Body of pancreas (tissue), 4 donors: ENCODE data around the gene CTTN. TPM values are rescaled to one million over a fixed set of nuclear protein-coding genes. Genes with fewer than 3 reads are reported as not detected.

Experiments
- ATAC-seq: fragments of 150-250 bp; one replicate; pipeline ENCODE4 v1.9.1; 2016
- DNase-seq, 4 donors: peaks; one replicate each; pipeline ENCODE4 v3.0.0-alpha.2; 2019
- H3K27ac ChIP-seq, 4 donors: fragments of 200-600 bp; sonication (generic); 1 replicate in 3 of 4; 2 replicates in 1 of 4; pipeline versions ENCODE4 v1.5.1 to v1.6.1; 2016 to 2019; ENCODE audit warnings: mild to moderate bottlenecking in 1 of 4, mixed read lengths in 1 of 4, moderate library complexity in 1 of 4
- H3K27me3 ChIP-seq, 2 donors: fragments of 200-600 bp; sonication (generic); one replicate each; pipeline ENCODE4 v1.6.0; 2016; ENCODE audit warnings: mild to moderate bottlenecking in 1 of 2
- H3K36me3 ChIP-seq, 2 donors: fragments of 200-600 bp; sonication (generic); replicated peaks in 1 of 2; 2 replicates each; pipeline ENCODE4 v1.5.1; 2016; ENCODE audit warnings: low read depth in 2 of 2; ENCODE audit not compliant: insufficient read depth in 1 of 2
- H3K4me1 ChIP-seq: fragments of 200-600 bp; sonication (generic); one replicate; pipeline ENCODE4 v1.6.0; 2016
- H3K4me3 ChIP-seq, 2 donors: fragments of 200-600 bp; sonication (generic); 1 replicate in 1 of 2; 2 replicates in 1 of 2; pipeline ENCODE4 v1.5.1; 2016 to 2019
- H3K9me3 ChIP-seq, 3 donors: fragments of 200-600 bp; sonication (generic); 1 replicate in 2 of 3; 2 replicates in 1 of 3; pipeline ENCODE4 v1.5.1; 2016
- POLR2A ChIP-seq, 3 donors: fragments of 450-650 bp; IDR thresholded peaks; one replicate each; pipeline ENCODE4 v1.6.1; 2016; ENCODE audit warnings: antibody characterized with exemption in 3 of 3, mild to moderate bottlenecking in 2 of 3
- WGBS, 2 donors: methylation state at CpG; one replicate each; pipeline ENCODE4 v1.1.5; 2017; 5-methylcytosine and 5-hydroxymethylcytosine counted together
- intact Hi-C: fragments of 100-400 bp; cut with DNase I; formaldehyde crosslinking; loops from one replicate; pipeline ENCODE4 v1.15.1; 2023
- total RNA-seq, 2 donors: library from RNA; depleted of rRNA; stranded (reverse); fragments of >200 nt; gene quantifications; one replicate each; pipeline ENCODE4 v1.1.0, GENCODE V29; 2016
- TF ChIP-seq, protein P1 (sequence below), 7 experiments: fragments of 450-650 bp in 4 of 7; fragments of 200-600 bp in 3 of 7; sonication (generic) in 3 of 7; IDR thresholded peaks; one replicate each; pipeline ENCODE4 v1.5.1; 2016 to 2019; ENCODE audit warnings: antibody characterized with exemption in 7 of 7

Gene CTTN
- total RNA-seq, 2 donors from 2014 or later = 126 to 197 TPM

DNA sequence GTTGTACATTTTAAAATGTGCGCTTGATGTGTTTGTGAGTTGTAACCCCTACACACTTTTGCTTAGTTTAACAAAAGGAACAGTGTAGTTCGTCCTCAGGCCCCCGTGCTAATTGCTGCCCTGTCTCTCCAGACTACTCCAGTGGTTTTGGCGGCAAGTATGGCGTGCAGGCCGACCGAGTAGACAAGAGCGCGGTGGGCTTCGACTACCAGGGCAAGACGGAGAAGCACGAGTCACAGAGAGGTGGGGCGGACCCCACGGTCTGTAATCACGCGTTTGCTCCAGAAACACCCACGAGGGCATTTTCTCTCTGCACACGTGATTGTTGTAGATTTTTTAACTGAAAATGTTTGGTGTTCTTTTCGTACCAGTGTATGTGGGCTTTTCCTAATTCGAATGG is 18.6 kb downstream of the CTTN start:
- no peak overlapping the region for H3K4me3 ChIP-seq
- H3K9me3 ChIP-seq = no peaks in the 10 kb centered on the region
- TF ChIP-seq, protein P1, sequence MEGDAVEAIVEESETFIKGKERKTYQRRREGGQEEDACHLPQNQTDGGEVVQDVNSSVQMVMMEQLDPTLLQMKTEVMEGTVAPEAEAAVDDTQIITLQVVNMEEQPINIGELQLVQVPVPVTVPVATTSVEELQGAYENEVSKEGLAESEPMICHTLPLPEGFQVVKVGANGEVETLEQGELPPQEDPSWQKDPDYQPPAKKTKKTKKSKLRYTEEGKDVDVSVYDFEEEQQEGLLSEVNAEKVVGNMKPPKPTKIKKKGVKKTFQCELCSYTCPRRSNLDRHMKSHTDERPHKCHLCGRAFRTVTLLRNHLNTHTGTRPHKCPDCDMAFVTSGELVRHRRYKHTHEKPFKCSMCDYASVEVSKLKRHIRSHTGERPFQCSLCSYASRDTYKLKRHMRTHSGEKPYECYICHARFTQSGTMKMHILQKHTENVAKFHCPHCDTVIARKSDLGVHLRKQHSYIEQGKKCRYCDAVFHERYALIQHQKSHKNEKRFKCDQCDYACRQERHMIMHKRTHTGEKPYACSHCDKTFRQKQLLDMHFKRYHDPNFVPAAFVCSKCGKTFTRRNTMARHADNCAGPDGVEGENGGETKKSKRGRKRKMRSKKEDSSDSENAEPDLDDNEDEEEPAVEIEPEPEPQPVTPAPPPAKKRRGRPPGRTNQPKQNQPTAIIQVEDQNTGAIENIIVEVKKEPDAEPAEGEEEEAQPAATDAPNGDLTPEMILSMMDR (IDR thresholded peaks at IDR 0.05) = no peak
- TF ChIP-seq POLR2A (IDR thresholded peaks at IDR 0.05) = no peak
- no peaks in the 10 kb centered on the region for H3K4me1 ChIP-seq
- ATAC-seq = no peak
- DNase-seq = no peak
- H3K36me3 ChIP-seq = peaks cover 8 to 38% of the 10 kb centered on the region in 2 donors
- intact Hi-C loops = no loop called here
- H3K27ac ChIP-seq = no peak overlapping the region
- 92 to 96% methylated on average over 20 of the region's 20 CpGs for WGBS, 2 donors
- H3K27me3 ChIP-seq = no peaks in the 10 kb centered on the region

DNA sequence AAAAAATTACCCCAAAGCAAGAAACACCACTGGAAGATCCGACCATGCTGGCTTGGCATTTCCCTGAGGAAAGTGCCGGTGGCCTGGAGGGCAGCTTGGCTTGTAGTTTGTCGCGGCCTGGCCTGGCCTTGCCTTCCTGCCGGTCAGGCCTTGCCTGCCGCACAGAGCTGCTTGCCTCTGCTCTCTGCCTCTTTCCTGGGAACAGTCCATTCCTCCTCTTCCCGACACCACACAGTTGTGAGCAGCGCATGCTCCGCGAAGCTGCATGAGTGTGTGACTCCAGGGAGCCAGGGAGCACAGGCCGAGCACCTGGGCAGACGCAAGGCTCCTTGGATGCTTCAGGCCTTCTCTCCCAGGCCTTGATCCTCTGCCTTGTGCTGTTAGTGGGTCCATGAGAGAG is 19.8 kb downstream of the CTTN start:
- intact Hi-C loops = no loop called here
- 91 to 95% methylated on average over 8 to 12 of the region's 12 CpGs for WGBS, 2 donors
- H3K9me3 ChIP-seq = no peaks in the 10 kb centered on the region
- H3K27ac ChIP-seq = no peak overlapping the region
- DNase-seq (no peak), ATAC-seq (no peak)
- H3K4me1 ChIP-seq = no peaks in the 10 kb centered on the region
- no peak overlapping the region for H3K4me3 ChIP-seq
- TF ChIP-seq, protein P1 (IDR thresholded peaks at IDR 0.05) = no peak
- no peak for TF ChIP-seq POLR2A (IDR thresholded peaks at IDR 0.05)
- H3K36me3 ChIP-seq = peaks cover 8 to 44% of the 10 kb centered on the region in 2 donors
- no peaks in the 10 kb centered on the region for H3K27me3 ChIP-seq

DNA sequence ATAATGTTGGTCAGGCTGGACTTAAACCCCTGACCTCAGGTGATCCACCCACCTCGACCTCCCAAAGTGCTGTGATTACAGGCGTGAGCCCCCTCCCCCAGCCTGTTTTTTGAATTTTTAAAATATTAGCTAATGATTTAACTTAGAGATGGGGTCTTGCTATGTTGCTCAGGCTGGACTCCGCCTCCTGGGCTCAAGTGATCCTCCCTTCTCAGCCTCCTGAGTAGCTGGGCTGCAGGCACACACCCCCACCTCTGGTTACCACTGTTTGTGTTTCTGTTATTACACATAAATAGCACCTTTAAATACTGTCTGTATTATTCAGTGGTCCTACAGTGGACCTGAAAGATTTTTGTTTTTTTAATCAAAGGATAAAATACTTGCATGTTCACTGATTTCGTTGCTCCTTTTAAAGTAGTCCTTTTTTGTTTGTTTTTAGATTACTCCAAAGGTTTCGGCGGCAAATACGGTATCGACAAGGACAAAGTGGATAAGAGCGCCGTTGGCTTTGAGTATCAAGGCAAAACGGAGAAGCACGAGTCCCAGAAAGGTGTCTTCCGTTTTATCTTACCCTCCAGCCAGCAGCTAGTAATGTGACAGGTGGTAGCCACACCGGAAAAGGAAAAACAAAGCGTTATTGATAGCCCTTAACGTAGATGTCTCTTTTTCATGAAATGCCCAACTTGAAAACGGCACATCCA is 21.1 kb downstream of the CTTN start:
- ATAC-seq (no peak), DNase-seq (no peak)
- Histone ChIP-seq H3K9me3 (no peaks in the 10 kb centered on the region), H3K4me1 (no peaks in the 10 kb centered on the region), H3K4me3 (no peak overlapping the region), H3K27me3 (no peaks in the 10 kb centered on the region), H3K36me3 (peaks cover 8 to 39% of the 10 kb centered on the region in 2 donors), H3K27ac (no peak overlapping the region)
- TF ChIP-seq, protein P1 (IDR thresholded peaks at IDR 0.05) = no peak
- no peak for TF ChIP-seq POLR2A (IDR thresholded peaks at IDR 0.05)
- intact Hi-C loops = no loop called here
- 82 to 92% methylated on average over 17 of the region's 17 CpGs for WGBS, 2 donors

DNA sequence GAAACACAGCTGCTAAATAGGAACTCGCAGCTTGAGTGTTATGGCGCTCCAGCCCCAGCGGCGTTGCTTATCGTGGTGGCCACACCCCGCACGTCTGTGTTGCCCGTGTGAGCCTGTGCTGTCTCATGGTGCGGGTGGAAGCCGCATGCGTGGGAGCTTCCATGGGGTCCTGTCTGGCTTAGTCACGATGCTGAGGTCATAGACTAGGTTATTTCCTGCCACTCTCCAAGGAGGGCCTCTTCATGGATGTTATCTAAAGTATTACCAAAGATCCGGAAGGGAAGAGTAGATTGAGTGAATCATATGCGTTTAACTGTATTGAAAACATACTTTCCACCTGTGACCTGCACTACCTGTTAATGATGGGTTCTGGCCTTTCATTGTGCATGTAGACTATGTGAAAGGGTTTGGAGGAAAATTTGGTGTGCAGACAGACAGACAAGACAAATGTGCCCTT is 21.7 kb downstream of the CTTN start:
- no peak for TF ChIP-seq POLR2A (IDR thresholded peaks at IDR 0.05)
- TF ChIP-seq, protein P1 (IDR thresholded peaks at IDR 0.05) = no peak
- DNase-seq = no peak
- Histone ChIP-seq H3K27ac (no peak overlapping the region), H3K27me3 (no peaks in the 10 kb centered on the region), H3K4me3 (no peak overlapping the region), H3K4me1 (no peaks in the 10 kb centered on the region), H3K36me3 (peaks cover 8 to 39% of the 10 kb centered on the region in 2 donors), H3K9me3 (no peaks in the 10 kb centered on the region)
- no peak for ATAC-seq
- intact Hi-C loops = no loop called here
- WGBS, 2 donors = 80 to 90% methylated on average over 14 of the region's 14 CpGs

DNA sequence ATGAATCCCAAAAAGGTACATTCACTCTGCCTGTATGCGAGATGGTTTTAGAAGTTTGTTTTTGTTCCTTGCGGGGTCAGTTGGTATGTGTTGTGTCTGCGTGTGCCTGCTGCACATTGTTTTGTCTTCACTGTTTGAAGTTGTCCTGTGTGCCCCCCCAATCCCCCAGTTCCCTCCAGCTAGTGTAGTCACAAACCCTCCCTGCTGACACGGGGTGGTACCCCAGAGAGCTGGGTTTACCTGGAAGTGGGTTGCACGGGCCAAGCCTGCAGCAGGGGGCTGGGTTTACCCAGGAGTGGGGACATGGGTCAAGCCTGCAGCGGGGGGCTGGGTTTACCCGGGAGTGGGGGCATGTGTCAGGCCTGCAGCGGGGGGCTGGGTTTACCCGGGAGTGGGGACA is 22.2 kb downstream of the CTTN start:
- H3K36me3 ChIP-seq = peaks cover 8 to 39% of the 10 kb centered on the region in 2 donors
- H3K27ac ChIP-seq = no peak overlapping the region
- intact Hi-C loops = no loop called here
- no peaks in the 10 kb centered on the region for H3K4me1 ChIP-seq
- H3K27me3 ChIP-seq = no peaks in the 10 kb centered on the region
- ATAC-seq = no peak
- no peaks in the 10 kb centered on the region for H3K9me3 ChIP-seq
- no peak for DNase-seq
- 83 to 88% methylated on average over 5 to 8 of the region's 9 CpGs for WGBS, 2 donors
- no peak for TF ChIP-seq POLR2A (IDR thresholded peaks at IDR 0.05)
- TF ChIP-seq, protein P1 (IDR thresholded peaks at IDR 0.05) = no peak
- no peak overlapping the region for H3K4me3 ChIP-seq
